B cell (primary cell): ENCODE measurements around the gene DNAI1. TPM values are rescaled to one million over a fixed set of nuclear protein-coding genes. Genes with fewer than 3 reads are reported as not detected.

Source experiments
- ATAC-seq: fragments of 200-7000 bp; cut with Tn5 transposase; one replicate; pipeline ENCODE4 v1.10.0; 2021; ENCODE audit warnings: low read depth, mild to moderate bottlenecking, moderate number of reproducible peaks, moderate library complexity
- CTCF ChIA-PET: fragments of 350-600 bp; sonication (Branson Sonifier 250); formaldehyde crosslinking; loops from one replicate; lab custom pipeline; 2021; ENCODE audit warnings: antibody characterized with exemption, inconsistent platforms; lab: Charles Lee
- POLR2A ChIA-PET: fragments of 350-600 bp; sonication (Branson Sonifier 250); formaldehyde crosslinking; loops from one replicate; lab custom pipeline; 2021; ENCODE audit warnings: antibody characterized with exemption; lab: Charles Lee
- DNase-seq: peaks from one replicate; pipeline ENCODE4 v3.0.0; 2013
- H2AFZ ChIP-seq: 2 replicates; pipeline ENCODE4 v1.6.1; 2012; ENCODE audit warnings: mild to moderate bottlenecking, low read depth, low read length; ENCODE audit not compliant: insufficient read depth, poor library complexity, severe bottlenecking
- H3K27ac ChIP-seq, 2 donors: 1 replicate in 1 of 2; 2 replicates in 1 of 2; pipeline ENCODE4 v1.5.1; 2012 to 2013; ENCODE audit warnings: low read length in 2 of 2, mild to moderate bottlenecking in 2 of 2, moderate library complexity in 1 of 2
- H3K27me3 ChIP-seq, 4 experiments: fragments of 200-600 bp in 1 of 4; sonication (generic) in 1 of 4; replicated peaks in 1 of 4; 1 replicate in 2 of 4; 2 replicates in 2 of 4; pipeline versions ENCODE4 v1.6.1 to v1.7.0; 2013 to 2016; ENCODE audit warnings: low read length in 3 of 4, mild to moderate bottlenecking in 2 of 4, mixed read lengths in 1 of 4, moderate library complexity in 1 of 4; ENCODE audit not compliant: insufficient read depth in 4 of 4, control insufficient read depth in 3 of 4; ENCODE audit errors: control extremely low read depth in 1 of 4
- H3K36me3 ChIP-seq, 2 experiments: replicated peaks in 1 of 2; 1 replicate in 1 of 2; 2 replicates in 1 of 2; pipeline versions ENCODE4 v1.6.1 to v1.7.1; 2013; ENCODE audit warnings: low read length in 1 of 2; ENCODE audit not compliant: insufficient read depth in 2 of 2, control insufficient read depth in 1 of 2; ENCODE audit errors: control extremely low read depth in 1 of 2, extremely low read depth in 1 of 2
- H3K4me1 ChIP-seq, 2 donors: fragments of 200-600 bp in 1 of 2; sonication (generic) in 1 of 2; 1 replicate in 1 of 2; 2 replicates in 1 of 2; pipeline versions ENCODE4 v1.5.1 to v1.6.1; 2013 to 2017; ENCODE audit warnings: low read length in 2 of 2; ENCODE audit not compliant: control insufficient read depth in 2 of 2, insufficient read depth in 2 of 2
- H3K4me2 ChIP-seq: replicated peaks from 2 replicates; pipeline ENCODE3; 2012; ENCODE audit warnings: mild to moderate bottlenecking, low read depth, low read length; ENCODE audit not compliant: poor library complexity, severe bottlenecking
- H3K4me3 ChIP-seq, 5 experiments: fragments of 200-600 bp in 1 of 5; sonication (generic) in 1 of 5; 1 replicate in 3 of 5; 2 replicates in 2 of 5; pipeline versions ENCODE4 v1.5.1 to v1.7.0; 2011 to 2016; ENCODE audit warnings: low read length in 4 of 5, mild to moderate bottlenecking in 4 of 5, low read depth in 2 of 5, control low read depth in 1 of 5, moderate library complexity in 1 of 5; ENCODE audit not compliant: insufficient read depth in 1 of 5; ENCODE audit errors: control extremely low read depth in 1 of 5, extremely low read depth in 1 of 5
- H3K79me2 ChIP-seq: fragments of 200-600 bp; sonication (generic); one replicate; pipeline ENCODE4 v1.6.0; 2016; ENCODE audit warnings: low read length; ENCODE audit not compliant: control insufficient read depth, insufficient read depth
- H3K9ac ChIP-seq: fragments of 200-600 bp; sonication (generic); 2 replicates; pipeline ENCODE4 v1.6.1; 2017; ENCODE audit warnings: mild to moderate bottlenecking, low read length, moderate library complexity
- H3K9me3 ChIP-seq, 3 donors: one replicate each; pipeline versions ENCODE4 v1.6.1 to v1.7.1; 2013; ENCODE audit warnings: low read length in 2 of 3; ENCODE audit not compliant: control insufficient read depth in 2 of 3, insufficient read depth in 1 of 3; ENCODE audit errors: control extremely low read depth in 1 of 3
- H4K20me1 ChIP-seq: 2 replicates; pipeline ENCODE4 v1.6.0; 2012; ENCODE audit warnings: mild to moderate bottlenecking, low read length; ENCODE audit not compliant: insufficient read depth, control insufficient read depth, poor library complexity, severe bottlenecking
- H3K27ac Mint-ChIP-seq: one replicate; pipeline ENCODE4 v1.8.0; 2021; ENCODE audit warnings: mixed read lengths
- H3K27me3 Mint-ChIP-seq: one replicate; pipeline ENCODE4 v1.8.0; 2021; ENCODE audit warnings: mixed read lengths
- H3K4me1 Mint-ChIP-seq: one replicate; pipeline ENCODE4 v1.8.0; 2021; ENCODE audit warnings: mixed read lengths
- H3K4me3 Mint-ChIP-seq: one replicate; pipeline ENCODE4 v1.8.0; 2021; ENCODE audit warnings: mixed read lengths
- H3K9me3 Mint-ChIP-seq: one replicate; pipeline ENCODE4 v1.8.0; 2022; ENCODE audit warnings: mixed read lengths; ENCODE audit not compliant: insufficient read depth
- CTCF ChIP-seq: fragments of 200-600 bp; IDR thresholded peaks from one replicate; pipeline ENCODE4 v1.8.0; 2022; ENCODE audit warnings: antibody characterized with exemption, mild to moderate bottlenecking
- EZH2 ChIP-seq: IDR thresholded peaks from 2 replicates; pipeline ENCODE4 v1.6.1; 2012; ENCODE audit warnings: borderline replicate concordance, low read depth, mild to moderate bottlenecking, moderate library complexity, low read length; ENCODE audit not compliant: insufficient read depth, poor library complexity, severe bottlenecking
- WGBS: methylation state at CpG from one replicate; pipeline ENCODE4 v1.1.5; 2013; ENCODE audit warnings: missing lambda C conversion rate; ENCODE audit not compliant: insufficient coverage; 5-methylcytosine and 5-hydroxymethylcytosine counted together
- intact Hi-C: fragments of 100-400 bp; cut with micrococcal nuclease; formaldehyde crosslinking; loops from one replicate; pipeline ENCODE4 v1.10.0; 2022
- polyA plus RNA-seq: library from polyadenylated mRNA; depleted of rRNA; stranded (reverse); fragments of >200 nt; gene quantifications from 2 replicates; pipeline ENCODE4 v1.2.3, GENCODE V29; 2012
- total RNA-seq, 2 donors: library from RNA; stranded (reverse); fragments of 120-200 nt in 1 of 2; gene quantifications; 1 replicate in 1 of 2; 2 replicates in 1 of 2; pipeline versions ENCODE4 v1.2.3 to v1.2.4, GENCODE V29; 2013 to 2022

DNAI1 gene
- total and polyA plus RNA-seq, 2 donors (not counting 1 experiment from before 2014, with no cell fraction given) = not detected

- Mint-ChIP-seq H3K27ac (no peak overlapping the region), H3K27me3 (no peaks in the 10 kb centered on the region), H3K4me3 (no peak overlapping the region), H3K4me1 (no peaks in the 10 kb centered on the region), H3K9me3 (no peaks in the 10 kb centered on the region)
- ChIA-PET CTCF (interaction anchor here (0.8 to 3.4 kb wide), 5 partner anchors 12 to 164 kb away, joined by 3 to 37 read pairs (median 8); no protein-coding TSS in a partner anchor), POLR2A (no interaction called here)
- no peak for TF ChIP-seq CTCF
- TF ChIP-seq EZH2 = no peak
- Histone ChIP-seq H3K79me2 (no peaks in the 10 kb centered on the region), H3K4me3 (no peak overlapping the region), H3K27me3 (no peaks in the 10 kb centered on the region), H3K36me3 (no peaks in the 10 kb centered on the region), H3K4me2 (no peak overlapping the region), H4K20me1 (peaks cover 5% of the 10 kb centered on the region), H3K9ac (no peak overlapping the region), H3K4me1 (no peaks in the 10 kb centered on the region), H2AFZ (no peak overlapping the region), H3K27ac (no peak overlapping the region), H3K9me3 (no peaks in the 10 kb centered on the region)
- no peak for DNase-seq
- ATAC-seq = no peak
- intact Hi-C loops = no loop called here
Measured at GRCh38 chr9:34440017-34440416, 18.6 kb upstream of the DNAI1 start.

GRCh38 chr9:34442770-34443169 lies 15.8 kb upstream of the DNAI1 start:
- H3K4me1 Mint-ChIP-seq = no peaks in the 10 kb centered on the region
- no peaks in the 10 kb centered on the region for H3K27me3 ChIP-seq
- H2AFZ ChIP-seq = no peak overlapping the region
- no peaks in the 10 kb centered on the region for H3K27me3 Mint-ChIP-seq
- POLR2A ChIA-PET = no interaction called here
- no peaks in the 10 kb centered on the region for H3K9me3 Mint-ChIP-seq
- intact Hi-C loops = no loop called here
- no CpG with 5 or more reads among the region's 1 CpG for WGBS
- H3K79me2 ChIP-seq = no peaks in the 10 kb centered on the region
- no peak overlapping the region for H3K9ac ChIP-seq
- DNase-seq (no peak), ATAC-seq (no peak)
- no peak overlapping the region for H3K27ac ChIP-seq
- no peak overlapping the region for H3K4me3 Mint-ChIP-seq
- no peak overlapping the region for H3K27ac Mint-ChIP-seq
- no peaks in the 10 kb centered on the region for H3K4me1 ChIP-seq
- no peak overlapping the region for H3K4me2 ChIP-seq
- CTCF ChIA-PET = interaction anchor here (1.0 kb wide), 1 partner anchor 12 kb away, joined by 5 read pairs; no protein-coding TSS in a partner anchor
- TF ChIP-seq CTCF = no peak
- TF ChIP-seq EZH2 = no peak
- H4K20me1 ChIP-seq = no peaks in the 10 kb centered on the region
- no peaks in the 10 kb centered on the region for H3K36me3 ChIP-seq
- no peaks in the 10 kb centered on the region for H3K9me3 ChIP-seq
- no peak overlapping the region for H3K4me3 ChIP-seq
